PFSK-1 (cell line): ENCODE data around the gene FGD3.

Experiments used
- FOXP2 ChIP-seq: optimal IDR thresholded peaks from 2 replicates; pipeline ENCODE3; 2011; ENCODE audit warnings: borderline replicate concordance, control low read depth, inconsistent platforms; ENCODE audit not compliant: insufficient read depth; ENCODE audit errors: extremely low read length, extremely low read depth
- POLR2AphosphoS5 ChIP-seq: IDR thresholded peaks from 2 replicates; pipeline ENCODE4 v1.6.1; 2012; ENCODE audit warnings: low read depth, mild to moderate bottlenecking, control low read depth, low read length, moderate library complexity
- SIN3A ChIP-seq: IDR thresholded peaks from 2 replicates; pipeline ENCODE4 v1.6.1; 2012; ENCODE audit warnings: mild to moderate bottlenecking, low read length, moderate library complexity, borderline replicate concordance; ENCODE audit not compliant: insufficient read depth
- TAF1 ChIP-seq: IDR thresholded peaks from 2 replicates; pipeline ENCODE4 v1.6.1; 2012; ENCODE audit warnings: low read length, control low read depth, borderline replicate concordance; ENCODE audit not compliant: insufficient read depth
- TF ChIP-seq, protein P1 (sequence below), 2 experiments: IDR thresholded peaks; 2 replicates each; pipeline versions ENCODE4 v1.6.1 to v1.8.0; 2011 to 2012; ENCODE audit warnings: low read depth in 2 of 2, low read length in 2 of 2, control low read depth in 1 of 2, inconsistent platforms in 1 of 2, mild to moderate bottlenecking in 1 of 2, moderate library complexity in 1 of 2; ENCODE audit not compliant: insufficient read depth in 1 of 2

Gene FGD3

GRCh38 chr9:93020771-93021670 lies 73.7 kb downstream of the FGD3 start:
- TF ChIP-seq POLR2AphosphoS5 (no peak), FOXP2 (peak; percentile 65), TAF1 (no peak), SIN3A (0 out of 2 replicates have a peak, but pooled peaks have one; percentile 25)
- TF ChIP-seq, protein P1, sequence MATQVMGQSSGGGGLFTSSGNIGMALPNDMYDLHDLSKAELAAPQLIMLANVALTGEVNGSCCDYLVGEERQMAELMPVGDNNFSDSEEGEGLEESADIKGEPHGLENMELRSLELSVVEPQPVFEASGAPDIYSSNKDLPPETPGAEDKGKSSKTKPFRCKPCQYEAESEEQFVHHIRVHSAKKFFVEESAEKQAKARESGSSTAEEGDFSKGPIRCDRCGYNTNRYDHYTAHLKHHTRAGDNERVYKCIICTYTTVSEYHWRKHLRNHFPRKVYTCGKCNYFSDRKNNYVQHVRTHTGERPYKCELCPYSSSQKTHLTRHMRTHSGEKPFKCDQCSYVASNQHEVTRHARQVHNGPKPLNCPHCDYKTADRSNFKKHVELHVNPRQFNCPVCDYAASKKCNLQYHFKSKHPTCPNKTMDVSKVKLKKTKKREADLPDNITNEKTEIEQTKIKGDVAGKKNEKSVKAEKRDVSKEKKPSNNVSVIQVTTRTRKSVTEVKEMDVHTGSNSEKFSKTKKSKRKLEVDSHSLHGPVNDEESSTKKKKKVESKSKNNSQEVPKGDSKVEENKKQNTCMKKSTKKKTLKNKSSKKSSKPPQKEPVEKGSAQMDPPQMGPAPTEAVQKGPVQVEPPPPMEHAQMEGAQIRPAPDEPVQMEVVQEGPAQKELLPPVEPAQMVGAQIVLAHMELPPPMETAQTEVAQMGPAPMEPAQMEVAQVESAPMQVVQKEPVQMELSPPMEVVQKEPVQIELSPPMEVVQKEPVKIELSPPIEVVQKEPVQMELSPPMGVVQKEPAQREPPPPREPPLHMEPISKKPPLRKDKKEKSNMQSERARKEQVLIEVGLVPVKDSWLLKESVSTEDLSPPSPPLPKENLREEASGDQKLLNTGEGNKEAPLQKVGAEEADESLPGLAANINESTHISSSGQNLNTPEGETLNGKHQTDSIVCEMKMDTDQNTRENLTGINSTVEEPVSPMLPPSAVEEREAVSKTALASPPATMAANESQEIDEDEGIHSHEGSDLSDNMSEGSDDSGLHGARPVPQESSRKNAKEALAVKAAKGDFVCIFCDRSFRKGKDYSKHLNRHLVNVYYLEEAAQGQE (IDR thresholded peaks at IDR 0.05; ENCODE audit: insufficient read depth in 1 of 2, low read depth in 2 of 2, low read length in 2 of 2): no peak

DNA sequence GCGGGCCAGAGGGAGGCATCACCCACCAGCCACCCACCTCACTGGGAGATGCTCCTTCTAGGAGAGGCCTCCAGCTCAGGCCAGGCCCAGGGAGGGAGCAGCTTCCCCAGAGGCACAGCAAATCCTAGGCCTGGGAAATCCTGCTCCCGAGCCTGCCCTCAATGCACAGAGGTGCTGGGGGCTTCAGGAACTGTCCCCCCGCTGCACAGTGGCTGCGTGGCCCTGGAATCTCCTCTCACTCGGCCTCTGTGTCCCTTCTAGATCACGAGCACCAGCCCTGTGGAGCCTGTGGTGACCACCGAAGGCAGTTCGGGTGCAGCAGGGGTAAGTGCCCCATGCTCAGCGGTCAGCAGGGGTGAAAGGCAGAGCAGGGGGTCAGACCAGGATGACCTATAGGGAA lies 74.7 kb downstream of the FGD3 start:
- TF ChIP-seq POLR2AphosphoS5 (no peak), TAF1 (no peak), SIN3A (no peak), FOXP2 (no peak)
- TF ChIP-seq, protein P1 (IDR thresholded peaks at IDR 0.05; ENCODE audit: insufficient read depth in 1 of 2, low read depth in 2 of 2, low read length in 2 of 2): no peak

DNA sequence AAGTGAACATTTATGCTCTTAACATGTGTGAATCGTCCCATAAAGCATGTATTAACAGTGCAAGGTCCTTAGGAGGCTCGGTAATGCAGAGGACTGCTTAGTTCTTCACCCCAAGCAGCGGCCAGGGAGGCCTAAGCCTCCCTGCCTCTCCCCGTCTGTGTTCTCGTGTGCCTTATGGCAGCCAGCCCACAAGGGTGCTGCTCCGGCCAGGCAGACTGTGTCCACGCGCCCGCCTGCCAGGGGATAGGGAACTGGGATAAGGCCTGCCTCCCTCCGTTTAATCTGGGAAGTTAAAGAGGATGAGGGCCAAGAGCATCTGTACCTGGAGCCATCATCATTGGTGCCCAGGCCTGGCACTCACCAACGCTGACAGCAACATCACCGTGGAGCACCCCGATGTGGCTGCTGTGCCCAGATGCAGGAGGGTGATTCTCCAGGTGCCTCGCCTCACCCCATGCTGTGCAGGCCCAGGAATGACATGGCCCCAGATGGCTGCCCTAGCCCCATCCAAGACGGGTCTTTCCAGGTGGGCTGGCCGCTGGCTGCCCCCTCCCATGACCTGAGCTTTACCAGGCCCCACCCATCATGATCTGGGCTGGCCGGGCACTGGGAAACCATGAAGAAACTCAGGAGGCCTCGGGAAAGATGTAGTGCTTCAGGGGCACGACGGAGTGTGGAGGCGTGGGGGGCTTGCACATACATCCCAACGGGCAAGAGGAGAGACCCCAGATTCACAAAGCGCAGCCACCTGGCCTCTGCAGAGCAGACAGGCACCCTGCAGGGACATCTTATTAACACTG lies 75.6 kb downstream of the FGD3 start:
- TF ChIP-seq, protein P1 (IDR thresholded peaks at IDR 0.05; ENCODE audit: insufficient read depth in 1 of 2, low read depth in 2 of 2, low read length in 2 of 2): no peak
- TF ChIP-seq TAF1 (no peak), FOXP2 (no peak), SIN3A (no peak), POLR2AphosphoS5 (no peak)

- TF ChIP-seq FOXP2: no peak
- no peak for TF ChIP-seq TAF1
- TF ChIP-seq SIN3A: no peak
- TF ChIP-seq, protein P1 (IDR thresholded peaks at IDR 0.05; ENCODE audit: insufficient read depth in 1 of 2, low read depth in 2 of 2, low read length in 2 of 2): no peak
Measured at GRCh38 chr9:93023521-93023815, 76.1 kb downstream of the FGD3 start.
